SK-N-SH (cell line): ENCODE measurements around the gene OVCH2. TPM values are rescaled to one million over a fixed set of nuclear protein-coding genes. Genes with fewer than 3 reads are reported as not detected.

ENCODE experiments used
- EZH2phosphoT487 ChIP-seq: fragments of 200-600 bp; sonication (generic); IDR thresholded peaks from 2 replicates; pipeline ENCODE4 v1.6.1; 2017; ENCODE audit warnings: low read depth, mixed run types, mild to moderate bottlenecking, antibody characterized with exemption, moderate library complexity, borderline replicate concordance
- MEF2A ChIP-seq: IDR thresholded peaks from 2 replicates; pipeline ENCODE4 v1.4.0; 2012; ENCODE audit warnings: low read depth, borderline replicate concordance
- RXRA ChIP-seq: IDR thresholded peaks from 2 replicates; pipeline ENCODE4 v1.4.0; 2012; ENCODE audit warnings: low read depth, mild to moderate bottlenecking, borderline replicate concordance
- polyA plus RNA-seq, 3 experiments: library from polyadenylated mRNA; depleted of rRNA; stranded (reverse); fragments of >200 nt; gene quantifications; 2 replicates each; pipeline ENCODE4 v1.2.3, GENCODE V29; 2012
- TF ChIP-seq, protein P1 (sequence below): IDR thresholded peaks from 2 replicates; pipeline ENCODE4 v1.4.0; 2012; ENCODE audit warnings: low read depth
- TF ChIP-seq, protein P2 (sequence below): IDR thresholded peaks from 2 replicates; pipeline ENCODE4 v1.4.0; 2012; ENCODE audit warnings: low read depth, borderline replicate concordance
- TF ChIP-seq, protein P3 (sequence below): IDR thresholded peaks from 2 replicates; pipeline ENCODE4 v1.6.1; 2012; ENCODE audit warnings: mild to moderate bottlenecking, low read depth, low read length, moderate library complexity
- TF ChIP-seq, protein P4 (sequence below): fragments of 150-350 bp; IDR thresholded peaks from 2 replicates; pipeline ENCODE4 v1.6.1; 2016; ENCODE audit warnings: mild to moderate bottlenecking, low read depth, low read length
- TF ChIP-seq, protein P5 (sequence below): fragments of 150-350 bp; IDR thresholded peaks from 2 replicates; pipeline ENCODE4 v1.6.1; 2017; ENCODE audit warnings: antibody characterized with exemption, low read length, low read depth, borderline replicate concordance

OVCH2 gene
- polyA plus RNA-seq, 1 of the 3 experiments (the other 2 are of a cell fraction): not detected

DNA sequence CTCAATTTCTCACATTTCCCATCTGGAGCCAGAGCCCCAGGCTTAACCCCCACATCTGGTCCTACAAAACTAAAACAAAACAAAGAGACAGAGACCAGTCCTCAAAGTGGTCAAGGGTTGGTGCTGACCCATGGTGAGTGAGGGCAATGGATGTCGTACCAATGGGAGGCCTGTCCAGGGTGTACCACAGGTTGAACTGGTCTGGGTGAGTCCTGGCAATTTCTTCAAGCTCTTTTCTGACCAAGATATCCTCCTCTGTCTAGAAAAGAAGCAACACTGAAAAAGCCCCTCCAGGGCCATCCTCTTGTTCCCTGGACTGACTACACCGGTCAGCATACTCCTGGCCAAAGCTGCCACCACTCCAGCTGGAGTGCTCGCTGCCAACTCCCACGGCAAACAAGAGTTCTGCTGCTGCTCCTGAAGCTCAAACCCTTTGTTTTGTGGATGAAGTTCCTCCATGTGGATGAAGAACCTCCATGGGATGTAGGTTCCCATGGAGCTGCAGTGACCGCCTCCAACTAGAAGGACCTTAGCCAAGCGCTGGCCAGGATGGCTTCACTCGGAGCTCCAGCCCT is 39.9 kb downstream of the OVCH2 start (continued):
- TF ChIP-seq, protein P1, sequence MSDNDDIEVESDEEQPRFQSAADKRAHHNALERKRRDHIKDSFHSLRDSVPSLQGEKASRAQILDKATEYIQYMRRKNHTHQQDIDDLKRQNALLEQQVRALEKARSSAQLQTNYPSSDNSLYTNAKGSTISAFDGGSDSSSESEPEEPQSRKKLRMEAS: no peak
- TF ChIP-seq, protein P2, sequence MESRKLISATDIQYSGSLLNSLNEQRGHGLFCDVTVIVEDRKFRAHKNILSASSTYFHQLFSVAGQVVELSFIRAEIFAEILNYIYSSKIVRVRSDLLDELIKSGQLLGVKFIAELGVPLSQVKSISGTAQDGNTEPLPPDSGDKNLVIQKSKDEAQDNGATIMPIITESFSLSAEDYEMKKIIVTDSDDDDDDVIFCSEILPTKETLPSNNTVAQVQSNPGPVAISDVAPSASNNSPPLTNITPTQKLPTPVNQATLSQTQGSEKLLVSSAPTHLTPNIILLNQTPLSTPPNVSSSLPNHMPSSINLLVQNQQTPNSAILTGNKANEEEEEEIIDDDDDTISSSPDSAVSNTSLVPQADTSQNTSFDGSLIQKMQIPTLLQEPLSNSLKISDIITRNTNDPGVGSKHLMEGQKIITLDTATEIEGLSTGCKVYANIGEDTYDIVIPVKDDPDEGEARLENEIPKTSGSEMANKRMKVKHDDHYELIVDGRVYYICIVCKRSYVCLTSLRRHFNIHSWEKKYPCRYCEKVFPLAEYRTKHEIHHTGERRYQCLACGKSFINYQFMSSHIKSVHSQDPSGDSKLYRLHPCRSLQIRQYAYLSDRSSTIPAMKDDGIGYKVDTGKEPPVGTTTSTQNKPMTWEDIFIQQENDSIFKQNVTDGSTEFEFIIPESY: no peak
- TF ChIP-seq MEF2A (no peak), RXRA (no peak), EZH2phosphoT487 (no peak)
- TF ChIP-seq, protein P3, sequence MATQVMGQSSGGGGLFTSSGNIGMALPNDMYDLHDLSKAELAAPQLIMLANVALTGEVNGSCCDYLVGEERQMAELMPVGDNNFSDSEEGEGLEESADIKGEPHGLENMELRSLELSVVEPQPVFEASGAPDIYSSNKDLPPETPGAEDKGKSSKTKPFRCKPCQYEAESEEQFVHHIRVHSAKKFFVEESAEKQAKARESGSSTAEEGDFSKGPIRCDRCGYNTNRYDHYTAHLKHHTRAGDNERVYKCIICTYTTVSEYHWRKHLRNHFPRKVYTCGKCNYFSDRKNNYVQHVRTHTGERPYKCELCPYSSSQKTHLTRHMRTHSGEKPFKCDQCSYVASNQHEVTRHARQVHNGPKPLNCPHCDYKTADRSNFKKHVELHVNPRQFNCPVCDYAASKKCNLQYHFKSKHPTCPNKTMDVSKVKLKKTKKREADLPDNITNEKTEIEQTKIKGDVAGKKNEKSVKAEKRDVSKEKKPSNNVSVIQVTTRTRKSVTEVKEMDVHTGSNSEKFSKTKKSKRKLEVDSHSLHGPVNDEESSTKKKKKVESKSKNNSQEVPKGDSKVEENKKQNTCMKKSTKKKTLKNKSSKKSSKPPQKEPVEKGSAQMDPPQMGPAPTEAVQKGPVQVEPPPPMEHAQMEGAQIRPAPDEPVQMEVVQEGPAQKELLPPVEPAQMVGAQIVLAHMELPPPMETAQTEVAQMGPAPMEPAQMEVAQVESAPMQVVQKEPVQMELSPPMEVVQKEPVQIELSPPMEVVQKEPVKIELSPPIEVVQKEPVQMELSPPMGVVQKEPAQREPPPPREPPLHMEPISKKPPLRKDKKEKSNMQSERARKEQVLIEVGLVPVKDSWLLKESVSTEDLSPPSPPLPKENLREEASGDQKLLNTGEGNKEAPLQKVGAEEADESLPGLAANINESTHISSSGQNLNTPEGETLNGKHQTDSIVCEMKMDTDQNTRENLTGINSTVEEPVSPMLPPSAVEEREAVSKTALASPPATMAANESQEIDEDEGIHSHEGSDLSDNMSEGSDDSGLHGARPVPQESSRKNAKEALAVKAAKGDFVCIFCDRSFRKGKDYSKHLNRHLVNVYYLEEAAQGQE: no peak
- TF ChIP-seq, protein P4, sequence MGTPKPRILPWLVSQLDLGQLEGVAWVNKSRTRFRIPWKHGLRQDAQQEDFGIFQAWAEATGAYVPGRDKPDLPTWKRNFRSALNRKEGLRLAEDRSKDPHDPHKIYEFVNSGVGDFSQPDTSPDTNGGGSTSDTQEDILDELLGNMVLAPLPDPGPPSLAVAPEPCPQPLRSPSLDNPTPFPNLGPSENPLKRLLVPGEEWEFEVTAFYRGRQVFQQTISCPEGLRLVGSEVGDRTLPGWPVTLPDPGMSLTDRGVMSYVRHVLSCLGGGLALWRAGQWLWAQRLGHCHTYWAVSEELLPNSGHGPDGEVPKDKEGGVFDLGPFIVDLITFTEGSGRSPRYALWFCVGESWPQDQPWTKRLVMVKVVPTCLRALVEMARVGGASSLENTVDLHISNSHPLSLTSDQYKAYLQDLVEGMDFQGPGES: no peak
- TF ChIP-seq, protein P5, sequence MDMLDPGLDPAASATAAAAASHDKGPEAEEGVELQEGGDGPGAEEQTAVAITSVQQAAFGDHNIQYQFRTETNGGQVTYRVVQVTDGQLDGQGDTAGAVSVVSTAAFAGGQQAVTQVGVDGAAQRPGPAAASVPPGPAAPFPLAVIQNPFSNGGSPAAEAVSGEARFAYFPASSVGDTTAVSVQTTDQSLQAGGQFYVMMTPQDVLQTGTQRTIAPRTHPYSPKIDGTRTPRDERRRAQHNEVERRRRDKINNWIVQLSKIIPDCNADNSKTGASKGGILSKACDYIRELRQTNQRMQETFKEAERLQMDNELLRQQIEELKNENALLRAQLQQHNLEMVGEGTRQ: no peak
